ENCODE measurements around the gene ASCC1. TPM values are rescaled to one million over a fixed set of nuclear protein-coding genes. Genes with fewer than 3 reads are reported as not detected.
A peak's percentile ranks its signal among the peaks of the same experiment; 100 is the strongest.

ASCC1 gene
- total RNA-seq, 1 experiment from 2014 or later = 28.0 TPM

- peak; percentile 74 for DNase-seq
- H3K4me3 ChIP-seq (ENCODE audit: insufficient read depth, low read depth, low read length) = no peak overlapping the region
- no peaks in the 10 kb centered on the region for H3K27me3 ChIP-seq (ENCODE audit: control insufficient read depth, insufficient read depth, low read length)
- no peaks in the 10 kb centered on the region for H3K36me3 ChIP-seq (replicated peaks; ENCODE audit: control insufficient read depth, insufficient read depth, low read length)
Observed at GRCh38 chr10:72056932-72057751, 158.9 kb downstream of the ASCC1 start.

GRCh38 chr10:72056113-72056512, 160.0 kb downstream of the ASCC1 start:
- no peak overlapping the region for H3K4me3 ChIP-seq (ENCODE audit: insufficient read depth, low read depth, low read length)
- no peaks in the 10 kb centered on the region for H3K36me3 ChIP-seq (replicated peaks; ENCODE audit: control insufficient read depth, insufficient read depth, low read length)
- H3K27me3 ChIP-seq (ENCODE audit: control insufficient read depth, insufficient read depth, low read length) = no peaks in the 10 kb centered on the region
- no peak for DNase-seq

DNA sequence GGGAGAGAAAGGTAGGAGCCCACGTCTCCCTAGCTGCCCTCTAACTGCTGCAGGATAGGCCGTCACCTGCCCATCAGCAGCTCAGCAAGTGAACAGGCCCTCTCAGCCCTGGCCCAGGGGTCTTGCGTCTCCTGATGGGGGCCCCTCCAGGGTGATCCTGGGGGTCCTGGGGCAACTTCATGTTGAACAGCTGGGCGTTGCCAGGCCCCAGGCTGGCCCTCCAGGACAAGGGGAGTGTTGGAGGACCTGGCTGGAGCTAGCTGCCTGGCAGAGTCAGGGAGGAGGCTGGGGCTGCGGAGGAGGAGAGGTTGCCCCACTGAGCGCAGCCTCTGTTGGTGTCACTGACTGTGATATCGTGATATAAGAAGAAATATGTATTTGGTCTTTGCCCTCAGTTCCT, 162.4 kb downstream of the ASCC1 start:
- H3K4me3 ChIP-seq (ENCODE audit: insufficient read depth, low read depth, low read length) = no peak overlapping the region
- DNase-seq = no peak
- no peaks in the 10 kb centered on the region for H3K27me3 ChIP-seq (ENCODE audit: control insufficient read depth, insufficient read depth, low read length)
- no peaks in the 10 kb centered on the region for H3K36me3 ChIP-seq (replicated peaks; ENCODE audit: control insufficient read depth, insufficient read depth, low read length)

DNA sequence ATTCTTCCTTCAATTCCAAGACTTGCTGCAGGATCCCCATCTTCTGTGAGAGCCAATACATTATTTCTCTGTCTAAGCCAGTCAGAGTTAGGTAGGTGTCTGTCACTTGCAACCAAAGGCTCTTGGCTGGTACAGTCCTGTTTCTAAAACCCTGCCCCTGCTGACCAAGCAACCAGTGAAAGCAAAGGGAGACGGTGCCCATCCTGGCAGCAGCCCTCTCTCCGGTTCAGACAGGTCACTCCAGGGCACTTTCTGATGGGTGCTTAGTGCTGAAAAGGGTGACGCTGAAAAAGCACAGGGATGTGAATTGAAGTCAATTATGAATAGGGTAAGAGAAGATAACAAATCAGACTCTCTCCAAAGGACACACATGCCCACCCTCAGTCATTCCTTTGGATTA, 165.2 kb downstream of the ASCC1 start:
- DNase-seq = no peak
- H3K4me3 ChIP-seq (ENCODE audit: insufficient read depth, low read depth, low read length) = no peak overlapping the region
- H3K36me3 ChIP-seq (replicated peaks; ENCODE audit: control insufficient read depth, insufficient read depth, low read length) = no peaks in the 10 kb centered on the region
- no peaks in the 10 kb centered on the region for H3K27me3 ChIP-seq (ENCODE audit: control insufficient read depth, insufficient read depth, low read length)

GRCh38 chr10:72049969-72050781, 165.9 kb downstream of the ASCC1 start:
- DNase-seq = peak; percentile 86
- no peak overlapping the region for H3K4me3 ChIP-seq (ENCODE audit: insufficient read depth, low read depth, low read length)
- H3K36me3 ChIP-seq (replicated peaks; ENCODE audit: control insufficient read depth, insufficient read depth, low read length) = no peaks in the 10 kb centered on the region
- no peaks in the 10 kb centered on the region for H3K27me3 ChIP-seq (ENCODE audit: control insufficient read depth, insufficient read depth, low read length)

GRCh38 chr10:72049472-72049871, 166.6 kb downstream of the ASCC1 start:
- DNase-seq = no peak
- H3K4me3 ChIP-seq (ENCODE audit: insufficient read depth, low read depth, low read length) = no peak overlapping the region
- H3K36me3 ChIP-seq (replicated peaks; ENCODE audit: control insufficient read depth, insufficient read depth, low read length) = no peaks in the 10 kb centered on the region
- H3K27me3 ChIP-seq (ENCODE audit: control insufficient read depth, insufficient read depth, low read length) = no peaks in the 10 kb centered on the region

- Histone ChIP-seq H3K27me3 (ENCODE audit: control insufficient read depth, insufficient read depth, low read length) (no peaks in the 10 kb centered on the region), H3K4me3 (ENCODE audit: insufficient read depth, low read depth, low read length) (no peak overlapping the region), H3K36me3 (replicated peaks; ENCODE audit: control insufficient read depth, insufficient read depth, low read length) (no peaks in the 10 kb centered on the region)
- peak; percentile 92 for DNase-seq
Observed at GRCh38 chr10:72048450-72049124, 167.5 kb downstream of the ASCC1 start.

Other genes with a start within 250 kb of the ASCC1 start
- 1.3 TPM in 2 replicates for gene SPOCK2, start 127.7 kb downstream of the ASCC1 start, total RNA-seq (2014; rRNA removed; shearing (Covaris generic))
- gene ANAPC16, start 264 bp downstream of the ASCC1 start, total RNA-seq (2014; rRNA removed; shearing (Covaris generic)) = 56.6 and 79.0 TPM in 2 replicates
- 54.2 and 123 TPM in 2 replicates for gene DDIT4, start 57.6 kb upstream of the ASCC1 start, total RNA-seq (2014; rRNA removed; shearing (Covaris generic))
- gene DNAJB12, start 138.6 kb upstream of the ASCC1 start, total RNA-seq (2014; rRNA removed; shearing (Covaris generic)) = 18.8 and 19.3 TPM in 2 replicates

Measured in H7 (cell line).